GM21447 (cell line): ENCODE results near the gene C11orf24.

Experiments
- ATAC-seq: cut with Tn5 transposase; IDR thresholded peaks from one replicate; pipeline ENCODE4 v1.9.1; 2021; ENCODE audit not compliant: unreplicated experiment

The C11orf24 gene

GRCh38 chr11:68271023-68271780, 571 bp downstream of the C11orf24 start:
- ATAC-seq: no peak

- ATAC-seq: no peak
These were observed 1.4 kb downstream of the C11orf24 start for GRCh38 chr11:68270196-68271022.

- no peak for ATAC-seq
These were observed 2.2 kb downstream of the C11orf24 start for GRCh38 chr11:68269414-68270081.

- ATAC-seq: no peak
These were observed 3.9 kb downstream of the C11orf24 start for GRCh38 chr11:68267881-68268240.

- no peak for ATAC-seq
These were observed 4.6 kb downstream of the C11orf24 start for GRCh38 chr11:68266936-68267880.

GRCh38 chr11:68266121-68266891, 5.5 kb downstream of the C11orf24 start:
- ATAC-seq: peak; percentile 75

- ATAC-seq: no peak
These were observed 6.8 kb downstream of the C11orf24 start for GRCh38 chr11:68264741-68265540.

GRCh38 chr11:68264244-68264643, 7.5 kb downstream of the C11orf24 start:
- ATAC-seq: no peak

DNA sequence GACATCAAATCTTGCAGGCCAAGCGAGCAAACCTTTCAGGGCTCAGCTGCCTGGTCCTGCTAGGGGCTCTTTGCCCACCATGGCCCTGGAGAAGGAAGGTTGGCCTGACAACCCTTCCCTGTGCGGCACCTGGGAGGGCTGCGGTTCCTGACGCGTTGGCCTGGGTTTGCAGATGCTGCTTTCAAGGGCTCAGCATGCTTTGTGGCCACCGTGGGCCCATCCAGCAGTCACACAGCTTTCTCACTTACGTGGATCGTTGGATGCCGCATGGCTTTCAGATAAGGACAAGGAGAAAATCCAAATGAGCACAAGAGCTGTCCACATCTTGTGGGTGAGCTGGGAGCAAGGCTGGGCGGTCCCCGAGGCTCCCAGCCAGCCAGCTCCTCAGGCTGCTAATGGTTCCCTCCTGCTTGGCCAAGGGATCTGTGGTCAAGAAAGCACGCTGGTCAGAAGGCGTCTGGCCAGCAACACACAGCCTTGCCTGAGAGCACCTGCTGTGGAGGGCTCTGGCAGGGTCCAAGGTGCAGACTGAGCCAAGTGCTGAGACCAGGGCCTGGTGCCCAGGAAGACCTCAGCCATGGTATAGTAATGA, 8.2 kb downstream of the C11orf24 start:
- no peak for ATAC-seq

DNA sequence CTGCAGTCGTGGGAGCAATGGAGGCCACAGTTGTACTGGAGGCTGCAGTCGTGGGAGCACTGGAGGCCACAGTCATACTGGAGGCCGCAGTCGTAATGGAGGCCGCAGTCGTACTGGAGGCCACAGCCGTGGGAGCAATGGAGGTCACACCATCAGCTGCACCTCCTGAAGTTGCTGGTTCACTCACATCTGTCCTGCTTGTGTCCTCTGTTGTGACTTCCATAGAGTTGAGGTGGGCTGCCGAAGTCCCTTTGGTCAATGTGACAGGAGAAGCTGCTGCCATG, 9.3 kb downstream of the C11orf24 start:
- ATAC-seq: no peak

DNA sequence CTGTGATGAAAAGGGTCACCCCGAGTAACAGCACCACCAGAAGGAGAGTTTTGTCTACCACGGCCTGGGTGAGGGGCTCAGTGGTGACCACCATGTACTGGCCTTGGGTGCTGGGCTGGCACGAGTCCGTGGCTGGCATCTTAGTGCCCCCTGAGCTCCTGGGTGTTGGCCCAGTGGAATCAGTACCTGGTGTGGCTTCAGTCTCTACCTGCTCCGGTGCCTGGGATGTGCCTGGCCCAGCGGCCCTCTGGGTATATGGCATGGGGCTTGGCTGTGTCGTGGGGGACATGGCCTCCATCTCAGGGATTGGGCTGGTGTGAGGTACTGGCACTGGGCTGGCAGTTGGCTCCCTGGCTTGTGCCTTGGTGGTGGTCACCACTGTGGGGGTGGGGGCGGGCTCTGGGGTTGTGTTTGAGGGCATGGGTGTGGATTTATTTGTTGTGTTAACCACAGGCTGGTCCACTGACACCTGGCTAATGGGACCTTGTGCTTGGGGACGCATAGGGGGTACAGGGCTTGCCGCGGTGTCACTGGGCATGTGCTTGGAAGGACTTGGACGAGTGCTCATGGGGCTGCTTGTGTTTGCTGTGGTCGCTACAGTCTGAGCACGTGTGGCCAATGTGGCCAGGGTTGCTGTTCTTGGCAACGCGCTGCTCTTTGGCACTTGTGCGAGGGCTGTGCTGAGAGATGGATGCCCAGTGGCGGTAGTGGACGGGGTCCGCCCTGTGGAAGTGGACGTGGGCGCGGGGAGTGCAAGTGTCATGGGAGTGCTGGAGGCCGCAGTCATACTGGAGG, 9.8 kb downstream of the C11orf24 start:
- ATAC-seq: no peak

DNA sequence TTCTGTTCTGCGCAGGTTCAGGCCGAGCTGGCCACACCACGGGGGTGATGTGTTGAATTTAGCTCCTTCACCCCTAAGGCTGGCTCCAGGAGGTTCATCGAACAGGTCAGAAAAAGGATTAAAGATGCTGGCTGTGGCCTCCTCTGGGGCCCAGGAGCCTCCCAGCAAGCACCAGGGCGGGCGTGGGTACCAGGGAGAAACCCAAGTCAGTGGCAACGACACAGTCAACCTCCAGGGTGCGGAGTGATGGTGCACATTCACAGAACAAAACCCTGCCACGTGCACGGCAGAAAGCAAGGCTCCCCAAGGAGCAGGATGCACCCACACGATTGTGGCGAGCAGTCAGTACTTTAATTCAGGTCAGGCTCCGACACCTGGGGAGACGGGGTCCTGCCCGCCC, 10.8 kb downstream of the C11orf24 start:
- no peak for ATAC-seq

DNA sequence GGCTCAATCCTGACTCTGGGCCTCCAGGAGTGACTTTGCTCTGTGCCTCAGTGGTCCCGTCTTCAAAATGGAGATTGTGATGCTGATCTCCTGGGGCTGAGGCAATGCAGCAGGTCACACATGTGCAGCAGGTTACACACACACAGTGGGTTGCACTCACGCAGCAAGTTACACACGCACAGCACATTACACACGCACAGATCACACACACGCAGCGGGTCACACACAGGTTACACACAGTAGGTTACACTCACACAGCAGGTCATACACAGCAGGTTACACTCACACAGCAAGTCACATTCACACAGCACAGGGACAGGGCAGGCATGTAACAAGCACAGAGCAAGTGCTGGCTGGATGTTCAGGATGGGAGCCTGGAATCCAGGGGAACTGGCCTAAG, 11.3 kb downstream of the C11orf24 start:
- no peak for ATAC-seq

GRCh38 chr11:68259122-68259959, 12.4 kb downstream of the C11orf24 start:
- ATAC-seq: no peak

- ATAC-seq: no peak
These were observed 13.4 kb downstream of the C11orf24 start for GRCh38 chr11:68258363-68258765.

GRCh38 chr11:68257477-68258362, 14.1 kb downstream of the C11orf24 start:
- peak; percentile 53 for ATAC-seq
